PC-3 (cell line): ENCODE results near the gene SPNS3.

Experiments
- EZH2phosphoT487 ChIP-seq: fragments of 300-600 bp; sonication (generic); IDR thresholded peaks from 2 replicates; pipeline ENCODE4 v1.6.1; 2018; ENCODE audit warnings: mild to moderate bottlenecking, antibody characterized with exemption, low read length, borderline replicate concordance
- TF ChIP-seq, protein P1 (sequence below): fragments of 300-600 bp; sonication (generic); conservative IDR thresholded peaks from 2 replicates; pipeline ENCODE4 v1.5.1; 2017; ENCODE audit warnings: antibody characterized with exemption, low read depth, mild to moderate bottlenecking, low read length

DNA sequence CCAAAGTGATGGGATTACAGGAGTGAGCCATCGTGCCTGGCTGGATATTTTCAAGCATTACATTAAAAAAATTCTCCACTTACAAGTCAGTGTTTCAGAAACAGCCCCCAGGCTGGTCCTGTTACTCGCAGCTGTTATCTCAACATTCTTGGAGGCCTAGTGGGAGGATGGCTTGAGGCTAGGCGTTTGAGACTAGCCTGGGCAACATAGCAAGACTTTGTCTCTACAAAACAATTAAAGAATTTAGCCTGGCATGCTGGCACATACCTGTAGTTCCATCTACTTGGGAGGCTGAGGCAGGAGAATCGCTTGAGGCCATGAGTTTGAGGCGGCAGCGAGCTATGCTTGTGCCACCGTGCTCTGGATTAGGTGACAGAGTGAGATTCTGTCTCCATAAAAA, 26.5 kb upstream of the SPNS3 start:
- TF ChIP-seq, protein P1, sequence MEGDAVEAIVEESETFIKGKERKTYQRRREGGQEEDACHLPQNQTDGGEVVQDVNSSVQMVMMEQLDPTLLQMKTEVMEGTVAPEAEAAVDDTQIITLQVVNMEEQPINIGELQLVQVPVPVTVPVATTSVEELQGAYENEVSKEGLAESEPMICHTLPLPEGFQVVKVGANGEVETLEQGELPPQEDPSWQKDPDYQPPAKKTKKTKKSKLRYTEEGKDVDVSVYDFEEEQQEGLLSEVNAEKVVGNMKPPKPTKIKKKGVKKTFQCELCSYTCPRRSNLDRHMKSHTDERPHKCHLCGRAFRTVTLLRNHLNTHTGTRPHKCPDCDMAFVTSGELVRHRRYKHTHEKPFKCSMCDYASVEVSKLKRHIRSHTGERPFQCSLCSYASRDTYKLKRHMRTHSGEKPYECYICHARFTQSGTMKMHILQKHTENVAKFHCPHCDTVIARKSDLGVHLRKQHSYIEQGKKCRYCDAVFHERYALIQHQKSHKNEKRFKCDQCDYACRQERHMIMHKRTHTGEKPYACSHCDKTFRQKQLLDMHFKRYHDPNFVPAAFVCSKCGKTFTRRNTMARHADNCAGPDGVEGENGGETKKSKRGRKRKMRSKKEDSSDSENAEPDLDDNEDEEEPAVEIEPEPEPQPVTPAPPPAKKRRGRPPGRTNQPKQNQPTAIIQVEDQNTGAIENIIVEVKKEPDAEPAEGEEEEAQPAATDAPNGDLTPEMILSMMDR, result no peak
- no peak for TF ChIP-seq EZH2phosphoT487
